ENCODE measurements around the gene MPDU1.
"Not testable (repeated sequence)": the region's sequence is repeated elsewhere in the genome, so short reads cannot be mapped to it uniquely, and the experiment has no call there.

MPDU1 gene

DNA sequence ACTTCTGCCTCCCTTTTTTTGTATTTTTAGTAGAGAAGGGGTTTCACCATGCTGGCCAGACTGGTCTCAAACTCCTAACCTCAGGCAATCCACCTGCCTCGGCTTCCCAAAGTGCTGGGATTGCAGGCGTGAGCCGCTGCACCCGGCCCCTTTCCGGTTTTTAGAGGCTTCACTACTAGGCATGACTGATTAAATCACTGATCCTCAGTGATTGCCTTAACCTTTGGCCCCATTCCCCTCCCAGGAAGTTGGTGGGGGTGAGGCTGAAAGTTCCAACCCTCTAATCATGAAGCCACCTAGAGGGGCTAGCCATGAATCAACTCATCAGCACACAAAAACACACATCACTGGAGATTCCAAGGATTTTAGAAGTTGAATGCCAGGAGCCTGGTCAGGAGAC is 13.9 kb downstream of the MPDU1 start:
- not testable (repeated sequence) for ATAC-seq (replicated peaks)
- peaks cover 84% of the 10 kb centered on the region for H3K36me3 Mint-ChIP-seq (ENCODE audit: insufficient read depth)

DNA sequence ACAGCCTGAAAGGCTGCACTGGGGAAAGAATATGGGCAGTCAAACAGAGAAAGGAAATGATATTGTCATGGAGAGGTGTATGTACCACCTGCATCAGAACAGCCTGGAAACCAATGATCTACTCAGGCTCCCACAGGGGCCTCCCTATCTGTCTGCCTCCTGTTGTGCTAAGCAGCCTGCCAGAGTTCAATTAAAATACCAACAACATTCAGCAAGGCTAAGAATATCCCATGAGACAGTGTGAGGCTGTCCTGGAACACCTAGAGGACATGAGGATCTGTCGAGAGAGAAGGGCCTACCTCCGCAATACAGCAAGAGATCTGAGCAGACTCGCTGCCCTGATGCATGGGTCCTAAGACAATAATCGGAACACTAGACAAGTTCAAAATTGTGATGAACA is 22.6 kb downstream of the MPDU1 start:
- peaks cover 4 to 28% of the 10 kb centered on the region in 2 donors for H3K4me1 Mint-ChIP-seq (ENCODE audit: low read depth in 2 of 2)
- peaks cover 42% of the 10 kb centered on the region for H3K36me3 Mint-ChIP-seq (ENCODE audit: insufficient read depth)

More for the DNA sequence above, 13.9 kb downstream of the MPDU1 start:
- not testable (repeated sequence) for H3K4me1 Mint-ChIP-seq (ENCODE audit: low read depth in 2 of 2); H3K4me3 Mint-ChIP-seq; DNase-seq; H3K27ac Mint-ChIP-seq; H3K9me3 Mint-ChIP-seq; H3K27me3 Mint-ChIP-seq

DNA sequence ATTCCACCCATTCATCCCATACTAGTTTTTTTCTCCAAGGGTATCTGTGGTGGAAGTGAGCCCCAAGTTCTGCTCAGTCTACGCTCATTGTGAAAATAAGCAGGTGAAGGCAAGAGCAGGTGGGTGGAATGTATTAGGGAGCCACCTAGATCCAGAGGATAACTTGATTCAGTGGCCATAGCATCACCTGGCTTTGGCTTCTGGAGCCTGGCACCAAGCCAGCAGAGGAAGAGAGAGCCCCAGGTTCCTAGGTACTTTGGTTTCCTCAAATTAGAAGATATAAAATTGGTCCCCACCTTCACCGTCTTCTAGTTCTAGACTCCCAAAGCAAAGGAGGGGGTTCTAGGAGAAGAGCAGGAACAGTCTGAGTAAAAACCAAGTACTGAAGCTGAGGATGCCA is 27.0 kb downstream of the MPDU1 start:
- Mint-ChIP-seq H3K36me3 (ENCODE audit: insufficient read depth) (peaks cover 19% of the 10 kb centered on the region), H3K27ac (peak overlapping the region in 1 of 2 donors; percentile 12), H3K4me1 (ENCODE audit: low read depth in 2 of 2) (peaks cover 25 to 54% of the 10 kb centered on the region in 2 donors), H3K27me3 (no peaks in the 10 kb centered on the region), H3K4me3 (no peak overlapping the region), H3K9me3 (no peaks in the 10 kb centered on the region)
- no peak for DNase-seq
- no peak for ATAC-seq (replicated peaks)

More for the DNA sequence above, 22.6 kb downstream of the MPDU1 start:
- Mint-ChIP-seq H3K9me3 (no peaks in the 10 kb centered on the region), H3K4me3 (no peak overlapping the region), H3K27ac (peak overlapping the region in 1 of 2 donors; percentile 2), H3K27me3 (no peaks in the 10 kb centered on the region)
- DNase-seq: no peak
- ATAC-seq (replicated peaks): no peak

DNA sequence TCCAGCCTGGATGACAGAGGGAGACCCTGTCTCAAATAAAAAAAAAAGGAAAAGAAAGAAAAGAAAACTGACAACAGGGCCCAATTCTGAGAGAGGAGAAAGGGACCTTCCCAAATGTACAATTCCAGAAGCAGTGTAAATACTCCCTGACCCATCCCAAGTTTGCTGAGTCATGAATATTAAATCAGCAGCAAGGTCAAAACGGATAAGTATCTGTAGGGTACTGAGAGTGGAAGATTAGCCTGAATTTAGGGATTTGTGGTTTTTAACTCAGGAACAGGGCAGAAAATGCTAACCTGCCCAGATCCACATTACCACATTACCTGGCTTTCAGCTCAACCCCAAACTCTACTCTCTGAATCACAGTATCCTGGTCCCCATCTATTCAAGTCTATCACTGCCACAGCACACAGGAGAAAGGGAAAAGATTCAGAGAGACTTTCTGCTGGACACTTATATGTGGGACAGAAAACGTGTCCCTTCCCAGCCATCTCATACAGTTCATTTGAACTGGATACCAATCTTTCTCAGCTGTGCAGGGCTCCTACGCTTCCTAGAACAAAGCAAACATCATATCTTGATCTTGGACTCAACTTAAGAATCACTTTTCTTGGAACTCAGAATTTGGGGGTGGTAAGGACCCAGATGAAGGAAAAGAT is 28.1 kb downstream of the MPDU1 start:
- H3K27ac Mint-ChIP-seq: peak overlapping the region in 1 of 2 donors; percentile 95
- H3K9me3 Mint-ChIP-seq: no peaks in the 10 kb centered on the region
- H3K36me3 Mint-ChIP-seq (ENCODE audit: insufficient read depth): peaks cover 14% of the 10 kb centered on the region
- H3K27me3 Mint-ChIP-seq: no peaks in the 10 kb centered on the region
- ATAC-seq (replicated peaks): no peak
- no peak for DNase-seq
- peak overlapping the region; percentile 80 to 90 for H3K4me3 Mint-ChIP-seq
- peaks cover 25 to 49% of the 10 kb centered on the region in 2 donors for H3K4me1 Mint-ChIP-seq (ENCODE audit: low read depth in 2 of 2)

DNA sequence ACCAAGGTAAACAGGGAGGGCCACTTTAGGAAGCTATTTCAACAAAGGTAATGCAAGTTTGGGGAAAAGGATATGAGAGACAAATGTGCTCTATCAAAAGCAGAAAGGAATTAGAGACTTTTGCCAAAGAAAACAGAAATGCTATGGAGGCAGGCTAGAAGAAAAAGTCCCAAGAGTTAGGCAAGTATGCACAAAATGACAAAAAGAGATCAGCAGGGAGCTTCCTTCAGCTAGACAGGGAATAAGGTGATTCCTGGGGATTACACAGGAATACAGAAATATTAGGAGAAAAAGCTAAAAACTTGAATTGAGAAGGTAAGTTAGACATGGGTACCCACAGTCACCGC is 28.6 kb downstream of the MPDU1 start:
- Mint-ChIP-seq H3K36me3 (ENCODE audit: insufficient read depth) (peaks cover 14% of the 10 kb centered on the region), H3K4me3 (peak overlapping the region; percentile 80 to 90), H3K27me3 (no peaks in the 10 kb centered on the region), H3K4me1 (ENCODE audit: low read depth in 2 of 2) (peaks cover 25 to 49% of the 10 kb centered on the region in 2 donors), H3K9me3 (no peaks in the 10 kb centered on the region), H3K27ac (peak overlapping the region in 1 of 2 donors; percentile 95)
- ATAC-seq (replicated peaks): no peak
- no peak for DNase-seq

DNA sequence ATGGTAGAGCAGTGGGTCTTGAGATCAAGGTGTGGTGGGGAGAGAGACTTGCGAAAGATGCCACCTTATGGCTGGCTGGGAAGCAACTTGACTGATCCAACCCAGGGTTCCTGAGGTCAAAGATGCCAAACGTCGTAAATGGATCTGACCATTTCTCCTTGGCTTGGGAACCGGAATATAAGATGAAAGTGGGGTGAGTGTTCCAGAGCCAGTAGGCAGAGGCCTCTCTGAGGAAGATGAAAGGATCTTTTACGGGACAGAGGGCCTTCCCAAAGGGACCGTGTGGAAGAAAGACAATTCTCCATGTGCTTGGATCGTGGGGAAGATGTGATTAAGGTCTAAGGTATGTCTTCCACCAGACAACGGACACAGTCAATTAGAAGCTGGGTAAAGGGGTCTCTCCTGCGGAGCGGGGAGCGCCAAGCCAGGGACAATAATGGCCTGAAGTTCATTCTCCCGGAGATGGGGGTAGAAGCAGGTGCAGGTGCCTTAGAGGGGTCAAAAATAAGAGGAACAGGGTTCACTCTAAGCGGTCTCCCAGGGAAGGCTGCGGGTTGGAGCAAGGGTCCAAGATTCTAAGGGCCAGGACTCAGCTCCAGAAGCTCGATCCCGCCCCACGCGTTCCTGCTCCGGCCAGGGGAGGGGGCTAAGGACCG is 30.2 kb downstream of the MPDU1 start:
- peaks cover 11% of the 10 kb centered on the region for H3K36me3 Mint-ChIP-seq (ENCODE audit: insufficient read depth)
- peak overlapping the region; percentile 81 to 95 for H3K27ac Mint-ChIP-seq
- no peak for ATAC-seq (replicated peaks)
- no peaks in the 10 kb centered on the region for H3K9me3 Mint-ChIP-seq
- no peaks in the 10 kb centered on the region for H3K27me3 Mint-ChIP-seq
- H3K4me1 Mint-ChIP-seq (ENCODE audit: low read depth in 2 of 2): peaks cover 25 to 42% of the 10 kb centered on the region in 2 donors
- peak overlapping the region; percentile 80 to 90 for H3K4me3 Mint-ChIP-seq
- DNase-seq: no peak

DNA sequence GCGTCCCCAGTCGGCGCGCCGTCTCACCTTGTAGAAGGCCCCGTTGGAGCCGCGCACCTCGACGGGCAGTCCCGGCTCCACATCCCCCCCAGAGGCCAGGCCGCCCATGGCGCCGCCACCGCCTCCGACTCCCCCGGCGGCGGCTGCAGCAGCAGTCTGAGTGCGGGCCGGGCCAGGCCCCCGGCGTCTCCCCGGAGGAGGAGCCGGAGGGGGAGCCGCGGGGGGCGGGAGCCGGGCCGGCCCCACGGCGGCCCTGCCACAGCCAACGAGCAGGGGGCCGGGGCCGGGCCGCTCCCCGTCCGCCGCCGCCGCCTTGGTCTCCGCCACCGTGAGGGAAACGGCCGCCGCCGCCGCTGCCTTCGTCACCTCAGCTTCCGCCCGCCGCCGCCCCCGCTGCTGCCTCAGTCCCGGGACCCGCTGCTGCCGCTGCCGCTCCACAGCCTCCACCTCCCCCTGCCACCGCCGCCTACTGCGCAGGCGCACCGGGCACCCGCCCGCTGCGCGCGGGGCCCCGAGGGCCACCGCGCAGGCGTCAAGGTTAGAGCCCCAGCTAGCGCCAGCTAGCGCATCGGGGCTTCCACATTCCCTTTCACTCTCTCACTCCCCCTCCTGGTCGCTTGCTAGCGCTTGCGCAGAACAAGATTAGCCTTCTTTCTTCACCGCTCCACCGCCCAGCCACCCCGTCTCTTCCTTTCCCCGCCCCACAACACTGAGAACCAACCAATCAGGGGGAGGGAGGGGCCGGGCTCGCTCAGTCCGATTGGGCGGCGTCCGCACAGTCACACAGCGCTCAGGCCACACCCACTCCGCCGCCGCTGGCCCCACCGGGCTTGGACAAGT is 31.0 kb downstream of the MPDU1 start, which contains the start of gene FXR2:
Gene FXR2 (minus strand): TSS at position 473 of the 840 bp plus-strand sequence. CDS start 365 bp downstream, at position 108.
- DNase-seq: peak; percentile 96 to 97 (median 96)
- Mint-ChIP-seq H3K4me3 (peak within 1 kb of the TSS; percentile 80 to 90), H3K4me1 (ENCODE audit: low read depth in 2 of 2) (peaks cover 24 to 37% of the 10 kb centered on the region in 2 donors), H3K27ac (peak within 1 kb of the TSS; percentile 81 to 95), H3K27me3 (no peaks in the 10 kb centered on the region), H3K36me3 (ENCODE audit: insufficient read depth) (peaks cover 10% of the 10 kb centered on the region), H3K9me3 (no peaks in the 10 kb centered on the region)
- peak; percentile 82 for ATAC-seq (replicated peaks)

DNA sequence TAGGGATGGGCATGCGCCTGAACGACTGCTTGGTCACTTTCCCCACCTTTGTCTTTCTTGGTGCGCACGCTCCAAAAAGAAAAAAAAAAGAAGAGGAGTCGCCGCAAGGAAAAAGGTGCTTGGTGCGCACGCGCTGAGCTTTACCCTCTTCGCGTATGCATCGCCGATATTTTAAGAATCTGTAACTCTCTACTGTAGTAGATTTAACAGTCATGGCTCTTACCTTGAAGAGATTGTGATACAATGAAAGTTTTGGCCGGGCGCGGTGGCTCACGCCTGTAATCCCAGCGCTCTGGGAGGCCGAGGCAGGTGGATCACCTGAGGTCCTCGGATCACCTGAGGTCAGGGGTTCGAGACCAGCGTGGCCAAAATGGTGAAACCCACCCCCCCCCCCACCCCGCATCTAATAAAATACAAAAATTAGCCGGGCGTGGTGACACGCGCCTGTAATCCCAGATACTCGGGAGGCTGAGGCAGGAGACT is 31.7 kb downstream of the MPDU1 start:
- H3K36me3 Mint-ChIP-seq (ENCODE audit: insufficient read depth): peaks cover 10% of the 10 kb centered on the region
- peak overlapping the region; percentile 81 to 95 for H3K27ac Mint-ChIP-seq
- peaks cover 23 to 36% of the 10 kb centered on the region in 2 donors for H3K4me1 Mint-ChIP-seq (ENCODE audit: low read depth in 2 of 2)
- no peak for DNase-seq
- peak; percentile 31 for ATAC-seq (replicated peaks)
- no peaks in the 10 kb centered on the region for H3K27me3 Mint-ChIP-seq
- H3K9me3 Mint-ChIP-seq: no peaks in the 10 kb centered on the region
- peak overlapping the region; percentile 80 to 90 for H3K4me3 Mint-ChIP-seq

DNA sequence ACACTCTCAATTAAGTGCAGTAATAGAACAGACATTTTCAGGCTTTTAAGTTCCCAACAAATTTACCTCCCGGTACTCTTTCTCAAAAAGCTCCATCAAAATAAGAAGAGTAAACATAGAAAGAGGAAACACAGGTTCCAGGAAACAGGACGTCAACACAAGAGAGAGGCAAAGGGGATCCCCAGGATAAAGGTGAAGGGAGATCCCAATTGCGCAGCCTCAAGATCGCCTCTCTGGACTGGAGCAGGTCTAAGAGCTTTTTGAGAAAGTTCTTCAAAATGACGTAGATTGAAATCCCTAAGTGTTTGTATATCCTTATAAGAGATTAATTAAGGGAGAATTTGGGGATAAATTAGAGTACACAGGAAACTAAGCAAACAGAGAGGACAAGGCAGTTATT is 35.0 kb downstream of the MPDU1 start:
- no peaks in the 10 kb centered on the region for H3K27me3 Mint-ChIP-seq
- peaks cover 8% of the 10 kb centered on the region for H3K36me3 Mint-ChIP-seq (ENCODE audit: insufficient read depth)
- ATAC-seq (replicated peaks) (no peak), DNase-seq (no peak)
- H3K27ac Mint-ChIP-seq: peak overlapping the region in 1 of 2 donors; percentile 6
- H3K9me3 Mint-ChIP-seq: no peaks in the 10 kb centered on the region
- peaks cover 5% of the 10 kb centered on the region in 2 donors for H3K4me1 Mint-ChIP-seq (ENCODE audit: low read depth in 2 of 2)
- H3K4me3 Mint-ChIP-seq: no peak overlapping the region

DNA sequence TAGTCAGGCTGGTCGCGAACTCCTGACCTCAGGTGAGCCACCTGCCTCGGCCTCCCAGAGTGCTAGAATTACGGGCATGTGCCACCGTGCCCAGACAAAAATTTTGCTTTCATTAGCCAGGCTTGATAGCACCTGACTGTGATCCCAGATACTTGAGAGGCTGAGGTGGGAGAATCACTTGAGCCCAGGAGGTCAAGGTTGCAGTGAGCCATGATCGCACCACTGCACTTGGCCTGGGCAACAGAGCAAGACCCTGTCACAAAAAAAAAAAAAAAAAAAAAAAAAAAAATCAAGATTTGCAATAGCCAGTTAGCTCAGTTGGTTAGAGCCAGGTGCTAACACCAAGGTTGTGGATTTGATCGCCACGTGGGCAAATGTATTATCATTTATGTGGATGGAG is 37.2 kb downstream of the MPDU1 start:
- no peaks in the 10 kb centered on the region for H3K27me3 Mint-ChIP-seq
- DNase-seq: no peak
- ATAC-seq (replicated peaks): no peak
- H3K27ac Mint-ChIP-seq: no peak overlapping the region
- H3K4me3 Mint-ChIP-seq: no peak overlapping the region
- H3K4me1 Mint-ChIP-seq (ENCODE audit: low read depth in 2 of 2): no peaks in the 10 kb centered on the region
- peaks cover 5% of the 10 kb centered on the region for H3K36me3 Mint-ChIP-seq (ENCODE audit: insufficient read depth)
- no peaks in the 10 kb centered on the region for H3K9me3 Mint-ChIP-seq

DNA sequence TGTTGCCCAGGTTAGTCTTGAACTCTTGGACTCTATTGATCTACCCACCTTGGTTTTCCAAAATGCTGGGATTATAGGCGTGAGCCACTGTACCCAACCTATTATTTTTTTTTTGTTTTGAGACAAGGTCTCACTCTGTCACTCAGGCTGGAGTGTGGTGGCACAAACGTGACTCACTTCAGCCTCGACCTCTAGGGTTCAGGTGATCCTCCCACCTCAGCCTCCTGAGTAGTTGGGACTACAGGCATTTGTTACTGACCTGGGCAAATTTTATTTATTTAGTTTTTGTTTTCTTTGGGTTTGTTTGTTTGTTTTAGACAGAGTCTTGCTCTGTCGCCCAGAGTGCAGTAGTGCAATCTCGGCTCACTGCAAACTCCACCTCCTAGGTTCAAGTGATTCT is 40.0 kb downstream of the MPDU1 start:
- Mint-ChIP-seq H3K4me1 (ENCODE audit: low read depth in 2 of 2) (peaks cover 8 to 11% of the 10 kb centered on the region in 2 donors), H3K36me3 (ENCODE audit: insufficient read depth) (peaks cover 5% of the 10 kb centered on the region), H3K27ac (no peak overlapping the region), H3K27me3 (no peaks in the 10 kb centered on the region), H3K4me3 (no peak overlapping the region), H3K9me3 (no peaks in the 10 kb centered on the region)
- DNase-seq (no peak), ATAC-seq (replicated peaks) (no peak)

DNA sequence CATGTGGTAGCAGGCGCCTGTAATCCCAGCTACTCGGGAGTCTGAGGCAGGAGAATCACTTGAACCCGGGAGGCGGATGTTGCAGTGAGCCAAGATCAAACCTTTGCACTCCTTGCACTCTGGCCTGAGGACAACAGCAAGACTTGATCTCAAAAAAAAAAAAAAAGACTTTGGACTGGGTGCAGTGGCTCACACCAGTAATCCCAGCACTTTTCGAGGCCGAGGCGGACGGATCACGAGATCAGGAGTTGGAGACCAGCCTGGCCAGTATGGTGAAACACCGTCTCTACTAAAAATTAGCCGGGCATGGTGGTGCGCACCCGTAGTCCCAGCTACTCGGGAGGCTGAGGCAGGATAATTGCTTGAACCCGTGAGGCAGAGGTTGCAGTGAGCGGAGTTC is 42.1 kb downstream of the MPDU1 start:
- Mint-ChIP-seq H3K4me1 (ENCODE audit: low read depth in 2 of 2) (peaks cover 8 to 11% of the 10 kb centered on the region in 2 donors), H3K4me3 (peak overlapping the region; percentile 90 to 92), H3K27ac (peak overlapping the region in 1 of 2 donors; percentile 91)
- not testable (repeated sequence) for H3K36me3 Mint-ChIP-seq (ENCODE audit: insufficient read depth); H3K27me3 Mint-ChIP-seq; DNase-seq; H3K9me3 Mint-ChIP-seq; ATAC-seq (replicated peaks)

DNA sequence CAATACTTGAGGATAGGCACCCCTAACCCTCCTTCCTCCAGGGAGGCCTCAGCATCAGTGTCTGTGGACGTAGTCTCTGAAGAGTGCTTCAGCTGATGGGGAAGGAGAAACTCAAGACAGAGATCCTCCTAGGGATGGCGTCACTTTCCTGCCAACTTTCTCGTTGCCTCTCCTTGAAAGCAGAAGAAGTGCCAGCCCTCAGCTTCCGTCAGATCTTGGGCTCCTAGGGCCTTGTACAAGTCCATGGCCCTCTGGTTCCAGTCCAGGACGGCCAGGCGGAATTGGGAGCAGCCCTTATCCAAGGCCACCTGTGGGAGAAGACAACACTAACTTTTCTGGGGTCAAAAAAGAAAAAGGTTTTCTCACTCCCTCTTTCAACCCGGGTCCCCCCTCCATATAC is 42.7 kb downstream of the MPDU1 start:
- Mint-ChIP-seq H3K4me3 (peak overlapping the region; percentile 90 to 92), H3K27ac (peak overlapping the region; percentile 84 to 91), H3K27me3 (no peaks in the 10 kb centered on the region), H3K4me1 (ENCODE audit: low read depth in 2 of 2) (peaks cover 8 to 11% of the 10 kb centered on the region in 2 donors), H3K36me3 (ENCODE audit: insufficient read depth) (peaks cover 5% of the 10 kb centered on the region), H3K9me3 (no peaks in the 10 kb centered on the region)
- no peak for DNase-seq
- no peak for ATAC-seq (replicated peaks)
